ENCODE results near the gene SLC22A1.

DNA sequence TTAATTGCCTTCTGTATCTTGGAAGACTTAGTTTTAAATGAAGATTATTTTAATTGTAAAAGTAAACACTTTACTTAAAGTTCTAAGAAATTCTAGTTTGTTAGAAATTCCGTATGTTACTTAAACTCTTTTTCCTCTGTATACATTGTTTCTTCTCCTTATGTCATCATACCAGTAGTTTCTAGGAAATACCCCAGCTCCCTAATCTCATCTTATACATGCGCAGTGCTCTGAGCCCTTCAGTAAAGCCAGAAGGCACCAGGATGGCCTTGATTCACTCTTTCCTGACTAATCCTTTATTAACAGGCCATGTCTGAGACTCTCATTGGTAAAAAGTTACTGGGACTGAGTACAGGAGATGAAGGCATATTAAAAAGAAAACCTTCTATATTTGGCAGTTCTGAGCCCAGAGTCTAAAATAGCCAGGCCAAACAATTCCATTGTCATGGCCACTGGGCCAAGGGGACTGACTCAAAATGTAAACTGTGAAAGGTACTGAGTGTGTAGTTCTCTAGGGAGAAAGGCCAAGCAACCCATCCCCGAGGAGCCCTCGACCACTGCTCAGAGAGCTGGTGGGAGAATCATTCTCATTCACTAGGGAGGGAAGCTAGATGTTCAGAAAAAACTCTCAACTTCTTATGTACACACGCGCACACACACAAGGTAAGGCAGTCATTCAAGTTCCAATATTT is 25.0 kb downstream of the SLC22A1 start:
- TF ChIP-seq, protein P1, sequence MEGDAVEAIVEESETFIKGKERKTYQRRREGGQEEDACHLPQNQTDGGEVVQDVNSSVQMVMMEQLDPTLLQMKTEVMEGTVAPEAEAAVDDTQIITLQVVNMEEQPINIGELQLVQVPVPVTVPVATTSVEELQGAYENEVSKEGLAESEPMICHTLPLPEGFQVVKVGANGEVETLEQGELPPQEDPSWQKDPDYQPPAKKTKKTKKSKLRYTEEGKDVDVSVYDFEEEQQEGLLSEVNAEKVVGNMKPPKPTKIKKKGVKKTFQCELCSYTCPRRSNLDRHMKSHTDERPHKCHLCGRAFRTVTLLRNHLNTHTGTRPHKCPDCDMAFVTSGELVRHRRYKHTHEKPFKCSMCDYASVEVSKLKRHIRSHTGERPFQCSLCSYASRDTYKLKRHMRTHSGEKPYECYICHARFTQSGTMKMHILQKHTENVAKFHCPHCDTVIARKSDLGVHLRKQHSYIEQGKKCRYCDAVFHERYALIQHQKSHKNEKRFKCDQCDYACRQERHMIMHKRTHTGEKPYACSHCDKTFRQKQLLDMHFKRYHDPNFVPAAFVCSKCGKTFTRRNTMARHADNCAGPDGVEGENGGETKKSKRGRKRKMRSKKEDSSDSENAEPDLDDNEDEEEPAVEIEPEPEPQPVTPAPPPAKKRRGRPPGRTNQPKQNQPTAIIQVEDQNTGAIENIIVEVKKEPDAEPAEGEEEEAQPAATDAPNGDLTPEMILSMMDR (IDR thresholded peaks at IDR 0.05; ENCODE audit: poor library complexity) = no peak
- no peak for TF ChIP-seq EZH2 (IDR thresholded peaks at IDR 0.05; ENCODE audit: borderline replicate concordance)
